Frontal cortex (tissue), 4 donors: ENCODE measurements around the gene USP47. TPM values are rescaled to one million over a fixed set of nuclear protein-coding genes. Genes with fewer than 3 reads are reported as not detected.

Experiments
- DNase-seq, 2 donors: peaks; one replicate each; pipeline ENCODE4 v3.0.0; 2012; ENCODE audit warnings: low spot score in 2 of 2
- FAIRE-seq: peaks from 2 replicates; lab custom pipeline; 2012; peaks lifted over from hg19 to GRCh38; lab: Jason Lieb, UNC
- total RNA-seq: library from RNA; depleted of rRNA; stranded (reverse); fragments of >200 nt; gene quantifications from one replicate; pipeline ENCODE4 v1.2.3, GENCODE V29; 2014
- donor health status: control.
- donor health status: control.
- donor health status: control.

The USP47 gene
- total RNA-seq, 1 donor from 2014 or later: 149 TPM

DNA sequence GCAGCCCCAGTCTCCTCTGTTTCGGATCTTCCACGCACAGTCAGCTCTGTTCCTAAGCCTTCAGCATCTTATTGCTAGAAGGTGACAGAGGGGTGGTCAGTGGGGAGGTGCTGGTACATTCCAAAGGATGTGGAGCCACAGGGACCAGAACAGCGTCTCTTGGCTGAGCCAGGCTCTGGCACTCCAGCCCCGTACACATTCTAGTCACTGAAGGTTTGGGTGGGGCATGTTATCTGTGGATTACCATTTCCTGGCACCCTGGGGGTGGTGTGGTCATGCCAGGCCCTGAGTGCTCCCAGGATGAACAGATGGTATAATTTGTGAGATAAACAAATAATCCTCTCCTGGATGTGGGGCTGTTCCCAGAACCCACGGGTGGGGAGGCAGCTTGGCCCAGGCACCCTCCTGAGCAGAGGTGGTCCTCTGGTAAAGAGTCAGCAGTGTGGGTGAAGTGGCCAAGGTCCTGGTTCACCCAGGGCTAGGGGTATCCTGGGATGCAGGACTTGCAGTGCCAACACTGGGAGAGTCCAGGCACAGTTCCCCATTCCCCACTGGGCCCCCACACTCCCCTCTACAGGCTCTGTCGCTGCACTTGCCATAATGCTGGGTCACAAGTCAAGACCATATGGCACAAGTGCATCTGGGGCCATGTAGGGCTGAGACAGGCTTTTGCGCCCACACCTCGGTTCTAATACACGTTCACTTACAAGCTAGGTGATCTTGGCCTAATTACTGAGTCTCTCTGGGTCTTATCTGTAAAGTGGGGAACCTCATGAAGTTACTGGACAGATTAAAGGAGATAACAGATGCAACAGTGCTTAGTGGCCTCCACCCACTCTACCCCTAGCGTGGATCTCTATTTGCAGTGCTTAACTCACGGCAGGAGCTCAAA, 133.7 kb downstream of the USP47 start:
- no peak for DNase-seq
- no peak for FAIRE-seq

DNA sequence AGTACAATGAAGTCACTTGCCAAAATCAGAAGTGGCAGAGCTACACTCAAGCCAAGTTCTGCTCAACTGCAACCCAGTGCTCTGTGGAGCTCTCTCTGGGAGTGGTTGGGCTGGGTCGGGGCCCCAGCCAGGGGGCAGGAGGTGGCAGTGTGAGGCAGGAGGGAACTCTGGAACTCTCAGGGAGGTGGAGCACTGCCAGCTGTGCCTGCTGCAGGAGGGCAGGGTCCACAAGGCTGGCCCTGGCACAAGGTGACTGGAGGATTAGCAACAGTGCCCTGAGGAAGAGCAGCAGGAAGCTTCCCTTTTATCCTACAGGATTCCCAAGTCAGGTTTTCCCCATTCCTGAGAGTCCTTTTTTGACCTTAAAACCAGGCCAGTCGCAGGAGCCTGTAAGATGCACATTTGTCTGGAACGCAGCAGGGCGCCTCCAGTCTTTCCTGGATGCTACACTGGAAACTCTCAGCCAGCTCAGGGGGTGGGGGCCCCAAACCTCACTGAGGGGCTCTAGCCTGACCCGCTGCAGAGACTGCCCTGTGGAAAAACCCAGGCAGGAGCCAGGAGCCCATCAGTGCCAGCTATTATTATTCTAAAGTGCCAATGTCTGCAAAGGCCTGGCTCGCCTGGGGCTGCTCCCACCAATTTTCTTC, 134.8 kb downstream of the USP47 start:
- DNase-seq (no peak), FAIRE-seq (no peak)

DNA sequence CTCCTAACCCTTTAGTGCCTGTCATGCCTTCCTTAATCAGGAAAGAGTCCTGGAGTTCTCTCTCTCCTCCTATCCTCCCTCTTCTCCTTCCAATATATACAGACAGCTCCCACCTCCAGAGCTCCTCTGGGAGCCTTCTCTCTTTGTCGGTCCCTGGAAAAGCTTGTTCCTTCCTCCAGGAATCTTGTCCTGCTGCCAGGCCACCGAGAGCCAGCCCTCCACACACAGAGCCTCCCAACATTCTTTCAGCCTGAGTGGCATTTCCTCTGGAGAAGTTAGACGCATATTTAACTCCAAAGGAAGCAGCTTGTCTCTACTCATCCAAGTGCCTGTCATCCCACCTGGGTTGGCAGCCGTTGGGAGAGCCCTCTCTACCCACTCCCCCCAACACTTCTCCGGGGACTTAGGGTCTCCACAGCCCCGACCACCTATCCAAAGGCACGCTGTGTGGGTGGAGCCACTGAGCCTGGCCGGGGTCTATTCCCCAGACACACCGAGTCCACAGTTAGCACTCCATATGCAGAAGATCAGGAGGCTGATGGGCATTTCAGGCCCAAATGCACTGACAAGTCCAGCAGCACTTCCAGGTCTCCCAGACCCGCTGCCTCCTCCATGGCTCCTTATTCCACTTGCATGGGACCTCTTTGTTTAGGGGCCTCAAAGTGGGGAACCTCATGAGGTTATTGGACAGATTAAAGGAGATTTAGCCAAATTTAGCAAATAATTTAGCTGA, 135.6 kb downstream of the USP47 start:
- no peak for DNase-seq

DNA sequence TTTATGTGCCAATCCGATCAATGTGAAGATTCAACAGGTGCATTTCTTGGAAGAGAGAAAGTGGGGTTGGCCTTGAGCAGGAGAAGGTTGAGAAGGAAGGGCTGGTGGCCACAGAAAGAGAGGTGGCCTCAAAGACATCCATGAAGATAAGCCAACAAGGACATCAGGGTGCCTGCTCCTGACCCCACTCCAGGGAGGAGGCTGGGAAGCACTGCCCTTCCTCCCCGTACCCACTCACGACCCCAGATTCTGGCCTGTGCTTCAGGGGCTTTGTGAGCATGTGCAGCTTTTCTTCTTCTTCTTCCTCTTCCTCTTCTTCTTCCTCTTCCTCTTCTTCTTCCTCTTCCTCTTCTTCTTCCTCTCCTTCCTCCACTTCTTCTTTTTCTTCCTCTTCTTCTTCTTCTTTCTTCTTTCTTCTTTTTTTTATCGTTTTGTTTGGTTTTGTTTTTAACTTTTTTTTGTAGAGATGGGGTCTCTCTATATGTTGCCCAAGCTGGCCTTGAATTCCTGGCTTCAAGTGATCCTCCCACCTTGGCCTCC, 136.4 kb downstream of the USP47 start:
- no peak for FAIRE-seq
- no peak for DNase-seq

More for the DNA sequence above, 135.6 kb downstream of the USP47 start:
- FAIRE-seq: no peak

DNA sequence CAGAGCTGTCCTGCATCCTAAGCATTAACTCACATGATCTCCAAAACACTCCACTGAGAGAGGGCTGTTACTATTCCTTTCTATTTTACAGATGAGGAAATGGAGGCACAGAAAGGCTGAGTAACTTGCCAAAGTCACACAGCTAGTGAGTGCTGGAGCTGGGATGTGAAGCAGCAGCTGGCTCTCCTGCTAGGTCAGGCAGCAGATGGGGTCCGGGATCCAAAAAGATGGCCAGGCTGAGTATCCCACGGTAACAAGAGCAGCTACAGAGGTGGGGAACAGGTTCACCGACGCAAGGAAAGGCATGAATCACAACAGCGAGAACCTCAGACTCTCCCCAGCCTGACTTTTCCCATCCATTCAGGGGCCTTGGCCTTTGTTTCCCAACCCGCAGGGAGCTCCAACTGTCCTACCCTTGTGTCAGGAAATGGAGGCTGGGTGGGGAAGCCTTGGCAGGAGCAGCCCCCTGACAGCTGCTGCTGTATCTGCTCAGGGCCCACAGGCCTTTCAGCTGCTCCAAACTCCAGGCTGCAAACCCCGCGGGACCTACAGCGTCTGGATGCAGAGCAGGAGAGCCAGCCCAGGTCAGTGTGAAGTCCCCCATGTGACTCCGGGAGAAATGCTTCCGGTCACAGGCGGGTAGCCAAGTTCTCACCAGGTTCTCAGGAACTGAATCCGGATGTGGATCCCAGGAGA, 137.2 kb downstream of the USP47 start:
- no peak for FAIRE-seq

DNA sequence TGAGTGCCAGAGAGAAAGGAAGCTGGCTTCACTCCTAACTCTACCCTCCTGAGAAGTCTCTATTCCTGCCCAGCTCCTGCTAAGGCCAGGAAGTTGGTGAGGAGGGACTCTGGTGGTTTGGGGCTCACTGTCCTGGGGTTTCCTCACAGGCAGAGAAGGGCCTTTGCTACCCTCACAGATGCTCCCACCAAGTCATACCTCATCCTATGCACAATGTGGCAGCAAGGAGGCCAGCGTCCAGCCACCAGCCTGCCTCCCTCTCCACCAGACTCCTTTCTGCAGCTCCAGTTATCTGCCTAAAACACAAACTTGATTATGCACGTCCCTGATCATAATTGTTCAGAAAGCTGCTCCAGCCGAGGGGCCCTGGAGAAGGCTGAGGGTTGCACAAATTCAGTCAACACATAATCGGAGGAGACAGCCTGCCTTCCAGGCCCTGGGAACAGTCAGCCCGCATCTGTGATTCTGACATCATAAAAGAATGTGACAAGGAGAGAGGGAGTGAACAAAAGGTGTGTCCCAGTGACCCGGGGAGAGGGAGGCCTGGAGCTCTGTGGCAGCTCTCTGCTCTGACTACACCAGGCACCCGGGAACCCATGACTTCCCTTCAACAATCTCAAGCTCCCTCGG, 137.8 kb downstream of the USP47 start:
- DNase-seq (no peak), FAIRE-seq (no peak)

More for the DNA sequence above, 137.2 kb downstream of the USP47 start:
- no peak for DNase-seq

DNA sequence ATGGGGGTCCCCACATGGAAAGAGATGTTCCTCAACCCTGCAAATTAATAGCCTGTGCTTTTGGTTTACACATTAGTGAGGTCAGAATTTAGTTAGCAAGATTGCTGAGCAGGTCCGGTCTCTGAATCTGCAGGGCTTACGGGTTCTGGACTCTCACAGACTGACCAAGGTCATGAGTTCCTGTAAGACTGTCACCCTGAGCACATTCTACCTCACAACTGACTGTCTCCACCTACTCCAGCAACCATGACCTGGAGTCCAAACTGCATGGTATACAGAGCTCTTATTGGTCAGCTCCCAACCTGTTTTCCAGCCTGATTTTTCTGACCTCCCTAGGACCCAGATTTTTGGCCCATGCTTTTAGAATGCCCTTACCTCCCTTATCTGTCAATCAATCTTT, 138.4 kb downstream of the USP47 start:
- DNase-seq (no peak), FAIRE-seq (no peak)

DNA sequence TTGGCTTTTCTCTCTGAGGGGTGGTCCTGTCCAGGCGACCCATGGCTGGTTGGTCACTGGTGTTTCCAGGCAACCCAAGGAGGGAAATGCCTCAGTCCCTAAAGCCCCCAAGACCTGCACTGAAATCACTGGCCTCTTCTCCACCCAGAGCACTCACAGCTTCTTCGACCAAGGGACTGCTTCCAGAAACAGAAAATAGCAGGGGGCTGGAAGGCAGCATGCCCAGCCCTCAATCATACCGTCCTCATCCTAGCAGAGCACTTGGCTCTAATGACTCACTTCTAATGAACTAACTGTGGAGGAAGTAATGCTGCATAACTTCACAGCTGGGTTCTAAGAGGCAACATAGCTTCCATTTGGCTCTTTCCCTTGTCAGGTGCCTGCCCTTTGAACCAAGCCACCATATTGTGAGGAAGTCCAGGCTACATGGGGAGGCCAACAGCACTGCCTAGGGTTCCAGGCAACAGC, 139.1 kb downstream of the USP47 start:
- no peak for FAIRE-seq
- no peak for DNase-seq

DNA sequence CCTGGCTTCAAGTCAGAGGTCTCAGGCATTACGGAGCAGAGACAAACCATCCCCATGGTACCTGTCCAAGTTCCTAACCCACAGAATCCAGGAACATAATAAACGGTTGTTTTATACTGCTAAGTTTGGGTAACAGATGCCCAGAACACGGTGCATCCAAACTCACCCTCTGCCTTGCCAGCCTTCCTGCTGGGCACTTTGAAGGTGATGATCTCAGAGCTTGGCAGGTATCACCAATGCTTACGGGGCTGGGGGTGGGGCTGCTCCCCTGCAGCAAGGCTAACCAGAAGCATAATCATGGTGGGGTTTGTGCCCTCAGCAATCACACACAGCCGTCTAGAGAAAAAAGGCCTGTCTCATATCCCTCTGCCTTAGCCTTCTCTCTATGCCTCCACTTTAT, 139.6 kb downstream of the USP47 start:
- no peak for FAIRE-seq
- DNase-seq: no peak

DNA sequence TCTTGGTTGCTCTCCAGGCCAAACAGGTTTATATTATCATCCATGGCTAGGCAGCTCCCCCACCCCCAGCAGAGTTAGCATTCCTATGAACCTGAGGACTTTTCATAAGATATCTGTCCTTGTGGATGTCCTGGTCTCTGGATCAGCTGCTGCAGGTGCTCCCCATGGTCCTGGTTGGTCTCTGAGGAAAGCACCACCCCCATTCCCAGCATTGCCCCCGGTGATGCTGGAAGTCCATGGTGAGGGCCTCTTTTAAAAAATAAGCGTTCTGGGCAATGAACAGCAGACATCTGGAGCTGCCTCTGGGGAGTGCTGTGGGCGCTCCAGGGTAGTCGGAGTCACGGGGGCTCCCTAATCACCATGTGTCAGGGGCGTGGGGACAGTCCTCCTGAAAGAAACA, 140.1 kb downstream of the USP47 start:
- no peak for FAIRE-seq
- DNase-seq: no peak

DNA sequence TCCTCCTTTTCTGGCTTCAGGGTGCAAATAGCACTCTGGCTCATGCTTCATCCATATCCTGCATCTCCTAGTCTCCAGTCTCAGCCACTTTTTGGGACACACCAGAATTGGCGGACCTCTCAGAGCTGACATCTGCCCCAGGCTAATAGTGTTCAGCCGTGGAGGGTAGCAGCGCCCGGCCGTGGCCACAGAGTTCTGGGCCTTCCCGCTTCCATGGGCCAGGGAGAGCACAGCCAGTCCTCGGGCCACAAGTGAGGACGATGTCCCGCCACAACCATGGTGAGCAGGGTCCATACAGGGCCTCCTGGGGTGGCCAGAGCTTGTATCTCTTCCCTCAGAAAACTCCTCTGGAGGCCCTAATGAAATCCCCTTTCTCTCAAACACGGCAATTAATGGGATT, 140.7 kb downstream of the USP47 start:
- DNase-seq (no peak), FAIRE-seq (no peak)

DNA sequence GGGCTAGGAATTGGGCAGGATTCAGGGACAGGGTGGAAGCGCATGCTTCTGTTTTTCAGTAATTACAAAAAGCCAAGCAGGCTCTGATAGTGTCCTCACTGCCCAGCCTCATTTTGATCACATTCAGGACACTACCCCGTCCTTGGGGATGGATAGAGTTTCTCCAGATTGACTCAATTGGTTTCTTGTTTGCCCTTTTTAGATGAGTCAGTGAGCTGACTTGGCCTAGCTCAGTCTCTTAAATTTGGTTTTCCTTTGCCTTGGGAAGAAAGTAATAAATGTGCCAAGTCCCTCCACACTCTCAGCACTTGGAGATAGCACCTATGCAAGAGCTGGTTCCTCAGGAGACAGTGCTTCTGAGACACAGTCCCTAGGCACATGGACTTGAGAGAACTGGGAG, 141.2 kb downstream of the USP47 start:
- FAIRE-seq: no peak
- no peak for DNase-seq

DNA sequence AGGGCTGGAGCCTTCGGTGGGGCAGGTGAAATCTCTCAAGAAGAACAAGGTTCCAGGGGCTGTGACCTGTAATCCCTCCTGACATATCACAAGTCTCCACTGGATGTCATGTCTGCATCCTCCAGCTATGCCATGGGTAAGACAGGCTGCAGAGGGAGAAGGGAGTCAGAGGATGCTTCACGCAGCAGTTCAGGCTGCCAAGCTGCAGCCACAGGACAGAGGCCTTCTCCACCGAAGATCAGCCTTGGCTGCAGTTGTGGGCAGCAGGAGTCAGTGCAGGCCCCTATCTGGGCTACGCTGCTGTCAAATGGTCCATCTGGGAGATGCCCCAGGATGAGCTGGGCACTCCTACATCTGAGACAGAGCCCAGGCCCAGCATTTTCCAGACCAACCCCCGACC, 141.7 kb downstream of the USP47 start:
- FAIRE-seq: no peak
- DNase-seq: no peak

DNA sequence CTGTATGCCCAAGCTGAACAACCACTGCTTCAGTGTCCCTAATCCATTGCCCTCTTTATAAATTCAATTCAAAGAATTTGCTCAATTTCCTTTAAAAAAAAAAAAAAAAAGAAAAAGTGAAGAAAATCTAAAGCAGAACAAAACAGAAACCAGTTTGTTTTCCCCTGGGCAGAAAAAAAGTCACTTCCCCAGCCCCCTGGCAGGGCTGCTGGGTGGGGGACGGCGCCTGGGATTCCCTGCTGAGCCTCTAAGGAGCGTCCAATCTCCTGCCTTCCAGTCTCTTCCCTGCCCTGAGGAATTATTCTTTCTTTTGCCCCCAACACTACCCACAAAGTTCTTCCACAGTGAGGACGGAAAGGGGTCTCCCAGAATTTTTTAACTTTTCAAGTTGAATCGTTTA, 142.8 kb downstream of the USP47 start:
- FAIRE-seq (no peak), DNase-seq (no peak)

DNA sequence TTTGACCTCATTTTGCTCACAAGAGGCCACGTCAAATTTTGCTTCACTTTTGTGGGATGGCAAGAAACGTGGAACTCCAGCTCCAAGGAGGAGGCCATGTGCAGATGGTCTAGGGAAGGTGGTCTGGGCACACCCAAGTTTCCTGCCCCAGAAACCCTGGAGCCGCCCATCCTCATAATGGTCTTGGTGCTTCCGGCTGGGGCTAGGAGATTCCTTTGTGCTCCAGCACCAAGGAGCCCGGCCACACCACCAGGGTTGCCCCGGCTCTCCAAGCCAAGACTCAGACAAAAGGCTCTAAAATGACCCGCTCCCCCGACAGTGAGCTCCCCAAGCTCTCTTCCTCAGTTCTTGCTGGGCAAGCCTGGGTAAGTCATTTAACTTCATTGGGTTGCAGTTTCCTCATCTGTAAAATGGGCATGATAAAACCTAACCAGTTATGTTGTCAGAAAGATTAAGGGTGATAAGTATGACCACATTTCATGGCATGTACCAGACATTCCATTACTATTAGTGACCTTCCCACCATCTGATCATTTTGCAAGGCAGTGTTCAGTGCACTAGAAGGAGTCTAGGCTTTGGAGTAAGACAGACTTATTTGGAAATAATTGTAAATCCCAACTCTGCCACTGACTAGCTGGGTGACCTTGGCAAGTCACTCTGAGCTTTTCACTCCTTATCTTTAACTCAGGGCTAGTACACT, 143.4 kb downstream of the USP47 start:
- DNase-seq (no peak), FAIRE-seq (no peak)

DNA sequence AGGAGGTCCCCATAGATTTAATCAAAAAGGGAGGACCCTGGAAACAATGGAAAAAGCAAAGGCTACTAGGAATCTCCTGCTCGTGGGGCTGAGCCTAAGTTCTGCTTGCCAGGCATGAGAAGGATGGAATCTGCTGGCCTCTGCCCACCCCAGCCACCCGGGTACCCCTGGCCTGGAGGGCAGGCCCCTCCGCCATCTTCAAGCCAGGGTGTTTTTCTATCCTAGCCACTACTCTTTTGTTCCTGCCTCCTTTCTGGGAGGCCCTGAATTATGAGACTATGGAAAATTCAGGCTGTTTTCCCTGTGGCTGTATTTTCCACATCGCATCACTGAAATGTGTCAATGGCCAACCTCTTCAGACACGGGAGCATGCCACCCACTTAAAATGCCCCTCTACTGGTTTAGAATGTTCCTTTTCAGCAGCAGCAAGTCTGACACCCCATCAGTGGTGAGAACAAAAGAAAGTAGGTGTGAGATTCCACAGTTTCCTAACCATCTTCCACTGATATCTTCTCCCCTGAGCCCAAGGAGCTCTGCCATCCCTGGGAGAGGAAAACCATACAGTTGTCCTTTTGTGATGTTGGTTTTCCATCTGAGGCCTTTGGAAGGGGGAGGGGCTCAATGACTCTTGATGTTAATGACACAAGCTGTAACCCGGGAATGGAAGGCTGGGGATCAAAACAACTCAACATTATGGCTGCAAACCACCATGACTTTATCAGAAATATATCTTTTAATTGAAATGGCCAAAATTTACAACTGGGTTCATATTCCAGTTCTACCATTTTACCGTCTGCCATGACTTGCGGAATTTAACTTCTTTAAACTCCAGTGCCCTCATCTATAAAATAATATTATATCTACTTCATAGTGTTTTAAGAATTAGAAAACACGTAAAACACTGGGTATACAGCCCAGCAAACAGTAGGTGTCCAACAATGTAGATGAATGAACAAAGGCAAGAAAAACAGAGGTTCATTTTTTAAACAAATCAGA, 144.5 kb downstream of the USP47 start:
- FAIRE-seq: no peak
- no peak for DNase-seq

DNA sequence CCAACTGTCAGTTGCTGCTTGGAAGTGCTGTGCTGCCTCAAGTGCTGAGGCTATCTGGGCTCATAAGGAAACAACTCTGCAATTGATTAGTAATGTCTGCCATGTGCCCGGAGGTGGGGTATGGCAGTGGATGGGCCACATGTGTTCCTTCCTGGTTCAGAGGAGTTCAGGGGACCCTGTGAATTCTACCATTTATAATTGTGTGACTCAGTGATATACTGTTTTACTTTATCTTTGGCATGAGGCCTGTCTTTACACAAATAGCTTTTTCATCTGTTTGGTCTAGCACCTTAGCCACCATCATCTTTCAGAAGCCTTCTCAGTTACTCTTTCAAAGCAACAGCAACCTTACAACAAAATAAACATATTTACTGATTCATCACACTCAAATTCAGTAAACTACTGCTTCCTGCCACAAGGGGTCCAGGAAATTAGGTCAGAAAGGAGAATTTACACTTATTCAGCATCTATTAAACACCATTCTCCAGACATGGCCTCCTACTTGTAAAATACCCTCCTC, 145.8 kb downstream of the USP47 start:
- no peak for FAIRE-seq
- DNase-seq: no peak
